Effector memory CD4-positive, alpha-beta T cell (primary cell): ENCODE measurements around the gene SNAP25.

Experiments used
- DNase-seq, 3 donors: peaks; one replicate each; pipeline ENCODE4 v3.0.0-alpha.2; 2020
- H3K27ac ChIP-seq: 2 replicates; pipeline ENCODE4 v1.7.0; 2013; ENCODE audit warnings: mild to moderate bottlenecking, low read length, moderate library complexity; ENCODE audit not compliant: insufficient read depth, poor library complexity, severe bottlenecking
- H3K27me3 ChIP-seq: replicated peaks from 2 replicates; pipeline ENCODE4 v1.7.0; 2013; ENCODE audit warnings: mild to moderate bottlenecking, low read length; ENCODE audit not compliant: insufficient read depth, control insufficient read depth, poor library complexity, severe bottlenecking
- H3K36me3 ChIP-seq: 2 replicates; pipeline ENCODE4 v1.7.0; 2013; ENCODE audit warnings: mild to moderate bottlenecking, low read length, moderate library complexity; ENCODE audit not compliant: control insufficient read depth, insufficient read depth
- H3K4me1 ChIP-seq: 2 replicates; pipeline ENCODE4 v1.7.0; 2013; ENCODE audit warnings: low read length, mild to moderate bottlenecking; ENCODE audit not compliant: control insufficient read depth, insufficient read depth, poor library complexity, severe bottlenecking
- H3K4me3 ChIP-seq: 2 replicates; pipeline ENCODE4 v1.7.0; 2013; ENCODE audit warnings: low read length, low read depth, mild to moderate bottlenecking; ENCODE audit not compliant: insufficient read depth, poor library complexity, severe bottlenecking
- H3K9me3 ChIP-seq: 2 replicates; pipeline ENCODE4 v1.7.0; 2013; ENCODE audit warnings: mild to moderate bottlenecking, low read length, moderate library complexity; ENCODE audit not compliant: control insufficient read depth

The SNAP25 gene

GRCh38 chr20:10216146-10216791, 2.4 kb upstream of the SNAP25 start:
- no peak overlapping the region for H3K4me3 ChIP-seq
- H3K4me1 ChIP-seq = peaks cover 4% of the 10 kb centered on the region
- H3K27ac ChIP-seq = no peak overlapping the region
- H3K27me3 ChIP-seq = peaks cover 17% of the 10 kb centered on the region
- DNase-seq = no peak
- no peaks in the 10 kb centered on the region for H3K36me3 ChIP-seq
- no peaks in the 10 kb centered on the region for H3K9me3 ChIP-seq

- Histone ChIP-seq H3K9me3 (no peaks in the 10 kb centered on the region), H3K36me3 (no peaks in the 10 kb centered on the region), H3K27me3 (peaks cover 24% of the 10 kb centered on the region), H3K4me1 (peaks cover 4% of the 10 kb centered on the region), H3K4me3 (no peak overlapping the region), H3K27ac (no peak overlapping the region)
- DNase-seq = no peak
Measured at GRCh38 chr20:10217721-10218410, 764 bp upstream of the SNAP25 start.

GRCh38 chr20:10219452-10219791, 792 bp downstream of the SNAP25 start:
- H3K36me3 ChIP-seq = no peaks in the 10 kb centered on the region
- H3K4me3 ChIP-seq = peak overlapping the region; percentile 27
- H3K27me3 ChIP-seq = peaks cover 24% of the 10 kb centered on the region
- peaks cover 4% of the 10 kb centered on the region for H3K4me1 ChIP-seq
- H3K9me3 ChIP-seq = no peaks in the 10 kb centered on the region
- peak; percentile 22 to 36 (median 27) for DNase-seq
- no peak overlapping the region for H3K27ac ChIP-seq

- Histone ChIP-seq H3K27me3 (peaks cover 24% of the 10 kb centered on the region), H3K4me3 (no peak overlapping the region), H3K9me3 (no peaks in the 10 kb centered on the region), H3K36me3 (no peaks in the 10 kb centered on the region), H3K27ac (no peak overlapping the region), H3K4me1 (peaks cover 4% of the 10 kb centered on the region)
- DNase-seq = no peak
Measured at GRCh38 chr20:10219993-10220750, 1.5 kb downstream of the SNAP25 start.

GRCh38 chr20:10221021-10221420, 2.4 kb downstream of the SNAP25 start:
- Histone ChIP-seq H3K27me3 (peaks cover 24% of the 10 kb centered on the region), H3K27ac (no peak overlapping the region), H3K4me3 (no peak overlapping the region), H3K36me3 (no peaks in the 10 kb centered on the region), H3K4me1 (peaks cover 4% of the 10 kb centered on the region), H3K9me3 (no peaks in the 10 kb centered on the region)
- DNase-seq = no peak

- Histone ChIP-seq H3K36me3 (no peaks in the 10 kb centered on the region), H3K4me3 (no peak overlapping the region), H3K9me3 (no peaks in the 10 kb centered on the region), H3K4me1 (no peaks in the 10 kb centered on the region), H3K27me3 (peaks cover 6% of the 10 kb centered on the region), H3K27ac (no peak overlapping the region)
- no peak for DNase-seq
Measured at GRCh38 chr20:10225439-10226060, 6.9 kb downstream of the SNAP25 start.

- DNase-seq = no peak
- Histone ChIP-seq H3K27ac (no peak overlapping the region), H3K36me3 (no peaks in the 10 kb centered on the region), H3K27me3 (no peaks in the 10 kb centered on the region), H3K4me1 (no peaks in the 10 kb centered on the region), H3K4me3 (no peak overlapping the region), H3K9me3 (no peaks in the 10 kb centered on the region)
Measured at GRCh38 chr20:10228330-10228729, 9.7 kb downstream of the SNAP25 start.

- H3K4me3 ChIP-seq = no peak overlapping the region
- no peaks in the 10 kb centered on the region for H3K9me3 ChIP-seq
- H3K27ac ChIP-seq = no peak overlapping the region
- DNase-seq = no peak
- no peaks in the 10 kb centered on the region for H3K36me3 ChIP-seq
- H3K27me3 ChIP-seq = peaks cover 2% of the 10 kb centered on the region
- no peaks in the 10 kb centered on the region for H3K4me1 ChIP-seq
Measured at GRCh38 chr20:10231290-10231689, 12.7 kb downstream of the SNAP25 start.

- Histone ChIP-seq H3K27me3 (peaks cover 4% of the 10 kb centered on the region), H3K4me3 (no peak overlapping the region), H3K36me3 (no peaks in the 10 kb centered on the region), H3K27ac (no peak overlapping the region), H3K9me3 (no peaks in the 10 kb centered on the region), H3K4me1 (no peaks in the 10 kb centered on the region)
- no peak for DNase-seq
Measured at GRCh38 chr20:10236540-10237533, 18.2 kb downstream of the SNAP25 start.
